Measurements from ENCODE around the gene MEGF8.

Gene MEGF8

DNA sequence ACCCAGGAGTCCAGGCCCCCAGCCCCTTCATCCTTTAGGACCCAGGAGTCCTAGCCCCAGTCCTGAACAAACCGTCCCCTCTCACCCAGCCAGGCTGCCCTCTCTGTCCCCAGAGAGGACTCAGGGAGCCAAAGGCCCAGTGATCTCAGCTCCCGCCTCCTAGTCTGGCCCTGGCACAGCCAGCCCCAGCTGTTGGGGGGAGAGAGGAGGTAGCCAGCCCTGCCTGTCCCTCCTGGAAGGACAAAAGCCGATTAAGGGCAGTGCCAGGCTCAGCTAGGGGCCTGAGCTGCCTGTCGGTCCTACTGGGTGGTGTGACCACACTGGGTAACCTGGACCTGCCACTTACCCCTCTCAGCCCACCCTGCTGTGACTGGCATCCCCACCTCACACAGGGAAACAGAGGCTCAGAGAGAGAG, 87.2 kb downstream of the MEGF8 start:
- DNase-seq (ENCODE audit: low read depth in 3 of 3): no peak

DNA sequence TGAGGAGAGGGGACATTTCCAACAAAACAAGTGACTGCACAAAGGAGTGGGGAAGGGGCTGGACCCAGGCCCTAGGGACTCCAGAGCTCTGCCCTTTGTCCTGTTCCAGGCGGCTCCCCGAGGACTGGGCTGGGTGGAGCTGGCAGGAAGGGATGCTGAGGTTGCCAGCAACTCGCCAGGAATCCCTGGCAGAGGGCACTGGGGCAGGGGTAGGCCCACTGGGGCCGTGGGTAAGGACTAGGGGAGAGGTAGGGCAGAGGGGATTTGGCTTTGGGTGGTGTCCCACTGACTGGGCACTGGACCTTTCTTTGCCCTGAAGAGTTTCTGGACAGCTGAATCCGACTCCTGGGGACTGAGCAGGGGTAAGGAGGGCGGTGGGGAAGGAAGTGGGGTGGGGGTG, 93.9 kb downstream of the MEGF8 start:
- DNase-seq (ENCODE audit: low read depth in 3 of 3): no peak

DNA sequence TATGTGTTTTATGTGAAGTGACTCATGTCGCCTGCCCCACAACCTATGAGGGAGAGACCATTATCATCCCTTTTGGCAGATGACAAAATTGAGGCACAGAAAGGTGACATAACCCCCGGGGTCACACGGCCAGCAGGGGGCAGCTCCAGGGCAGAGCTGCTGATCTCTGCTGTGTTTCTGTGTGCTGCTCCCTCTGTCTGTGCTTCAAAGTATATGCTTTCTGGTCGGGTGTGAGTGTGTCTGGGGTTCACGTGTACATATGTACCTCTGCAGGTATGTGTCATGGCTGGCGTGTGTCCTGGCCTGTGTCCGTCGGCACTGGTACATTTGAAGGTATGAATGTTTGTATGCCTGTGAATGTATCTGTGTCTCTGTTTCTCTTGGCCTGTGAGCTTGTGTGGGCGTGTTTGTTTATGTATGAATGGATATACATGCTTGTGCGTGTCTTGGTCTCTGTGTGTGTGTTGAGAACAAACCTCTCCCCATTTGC, 94.7 kb downstream of the MEGF8 start:
- peak; percentile 52 to 74 (median 58) for DNase-seq (ENCODE audit: low read depth in 3 of 3)

DNA sequence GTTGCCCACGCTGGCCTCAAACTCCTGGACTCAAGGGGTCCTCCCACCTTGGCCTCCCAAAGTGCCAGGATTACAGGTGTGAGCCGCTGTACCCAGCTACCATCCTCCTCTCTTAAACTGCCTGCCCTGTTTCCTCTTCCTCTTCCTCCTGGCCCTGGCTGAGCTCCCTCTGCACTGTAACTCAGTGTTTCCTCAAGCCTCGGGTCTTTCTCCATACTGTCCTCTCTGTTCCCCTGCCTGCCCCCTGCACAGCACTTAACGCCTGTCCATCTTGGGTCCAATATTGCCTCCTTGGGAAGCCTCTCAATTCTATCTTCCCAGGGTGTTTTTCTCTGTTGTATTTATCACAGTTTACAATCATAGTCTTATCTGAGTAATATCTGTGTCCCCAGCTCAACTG, 95.7 kb downstream of the MEGF8 start:
- DNase-seq (ENCODE audit: low read depth in 3 of 3): no peak

DNA sequence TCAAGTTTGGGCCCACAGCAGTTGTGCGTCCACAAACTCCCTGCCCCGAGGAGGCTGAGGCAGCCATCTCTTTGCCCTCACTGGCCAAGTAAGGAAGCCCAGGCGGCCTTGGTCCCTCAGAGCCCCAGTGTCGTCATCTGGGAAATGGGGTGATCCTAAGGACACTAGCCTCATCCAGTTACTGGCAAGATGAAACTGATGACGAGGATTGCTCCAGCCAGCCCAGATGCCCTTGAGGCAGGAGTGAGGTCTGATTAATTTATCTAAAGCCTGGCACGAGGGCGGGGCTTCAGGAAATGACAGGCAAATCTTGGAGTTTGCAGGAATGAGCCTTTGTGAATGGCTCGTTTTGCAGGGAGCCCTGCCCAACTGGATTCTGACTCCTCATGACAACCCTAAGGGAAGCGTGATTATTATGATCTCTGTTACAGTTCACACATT, 96.2 kb downstream of the MEGF8 start:
- DNase-seq (ENCODE audit: low read depth in 3 of 3): no peak

DNA sequence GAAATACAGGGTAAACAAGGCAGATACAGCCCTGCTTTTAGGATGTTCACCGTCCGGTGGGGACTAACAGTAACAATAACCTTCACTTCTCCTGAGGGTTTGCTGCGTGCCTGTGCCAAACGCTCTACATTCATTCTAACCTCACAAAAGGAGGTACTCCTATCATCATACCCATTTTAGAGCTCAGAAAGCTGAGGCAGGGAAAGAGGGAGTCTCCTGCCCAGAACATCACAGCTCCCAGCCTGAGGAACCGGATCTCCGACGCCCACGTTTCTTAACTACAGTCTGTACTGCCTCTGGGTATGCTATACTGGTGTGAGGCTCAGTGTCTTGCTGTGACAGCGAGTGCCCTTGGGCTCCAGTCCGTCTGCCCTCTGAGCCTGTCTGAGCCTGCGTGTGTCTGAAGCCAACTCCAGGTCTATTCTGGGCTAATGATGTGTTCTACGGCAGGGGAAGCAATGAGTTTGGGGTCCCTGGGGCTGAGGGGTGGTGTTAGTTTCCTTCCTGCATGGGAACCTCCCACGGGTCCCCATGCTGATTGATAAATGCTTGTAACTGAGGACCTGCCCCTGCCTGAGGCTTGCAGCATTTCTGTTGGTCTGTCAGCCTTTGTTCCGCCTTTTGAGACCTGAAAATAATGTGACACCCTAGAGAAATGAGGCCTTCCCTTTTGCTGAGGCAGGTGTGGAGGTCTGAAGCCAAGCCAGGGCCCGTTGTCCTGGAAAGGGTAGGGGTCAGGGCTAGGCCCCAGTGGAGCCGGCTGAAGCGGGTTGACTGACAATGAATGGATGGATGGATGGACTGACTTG, 96.9 kb downstream of the MEGF8 start:
- DNase-seq (ENCODE audit: low read depth in 3 of 3): no peak

DNA sequence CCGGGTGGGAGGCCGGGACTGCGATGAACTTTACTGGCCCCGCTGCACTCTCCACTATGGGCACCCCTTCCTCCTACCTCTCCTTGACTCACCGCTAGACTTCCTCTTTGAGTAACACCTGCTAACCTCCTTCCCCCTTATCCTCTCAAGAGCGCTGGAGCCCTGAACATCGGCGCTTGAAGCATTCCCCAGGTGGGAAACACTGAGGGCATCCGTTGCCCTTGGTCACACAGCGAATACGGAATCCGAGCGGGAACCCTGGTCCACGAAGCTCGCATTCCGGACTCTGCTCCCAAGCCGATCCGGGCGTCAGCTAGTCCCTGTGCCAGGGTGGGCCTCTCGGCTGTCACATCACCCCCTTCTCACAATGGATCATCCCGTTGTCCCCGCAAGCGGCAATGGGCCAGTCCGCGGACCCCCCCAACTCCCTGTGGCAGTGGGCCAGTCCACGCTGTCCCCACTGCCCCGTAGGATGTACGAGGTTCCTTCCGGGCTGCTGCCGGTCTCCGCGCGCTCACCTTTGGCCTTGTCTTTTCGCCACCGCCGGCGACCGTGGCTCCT, 97.5 kb downstream of the MEGF8 start:
- DNase-seq (ENCODE audit: low read depth in 3 of 3): peak; percentile 18 to 32 (median 19)

DNA sequence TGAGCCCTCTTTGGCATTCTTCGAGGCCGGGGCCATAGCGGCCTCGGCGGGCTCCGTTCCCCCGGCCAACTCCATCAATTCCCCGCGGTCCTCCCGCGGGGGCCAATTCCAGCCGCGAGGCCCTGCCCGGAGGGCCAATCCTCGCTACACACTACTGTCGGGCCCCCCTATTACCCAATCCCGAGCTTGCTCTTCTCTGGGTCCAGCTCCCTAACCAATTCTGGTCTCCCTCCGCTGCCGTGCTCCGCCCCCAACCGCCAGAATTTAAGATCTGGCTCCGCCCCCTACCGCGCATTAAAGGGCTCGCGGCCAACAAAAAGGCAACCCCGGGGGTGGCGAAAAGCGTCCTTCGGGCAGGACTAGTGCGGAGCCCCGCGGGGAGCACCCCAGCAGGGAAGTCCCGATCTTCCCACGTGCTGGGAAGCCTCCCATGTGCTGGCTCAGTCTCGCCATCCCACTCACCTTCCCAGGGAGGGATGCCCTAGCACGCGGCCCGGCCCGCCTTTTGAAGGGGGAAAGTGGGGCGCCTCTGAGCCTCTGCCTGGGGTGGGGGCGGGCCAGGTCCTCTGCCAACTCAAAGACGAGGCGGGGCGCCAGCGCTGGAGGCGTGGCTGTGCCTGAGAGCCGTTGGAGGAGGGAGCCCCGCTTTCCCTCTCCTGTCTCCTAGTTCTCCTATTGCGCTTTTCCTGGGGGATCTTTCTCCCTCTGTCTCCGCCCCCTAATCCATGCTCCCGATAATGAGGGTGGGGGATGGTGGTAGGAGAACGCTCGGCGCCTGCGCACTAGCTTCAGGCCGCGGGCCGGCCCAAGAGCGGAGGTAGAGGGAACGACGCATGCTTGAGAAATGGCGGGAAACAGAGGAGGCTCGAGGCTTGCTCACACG, 98.3 kb downstream of the MEGF8 start:
- DNase-seq (ENCODE audit: low read depth in 3 of 3): peak; percentile 85 to 93 (median 91)

DNA sequence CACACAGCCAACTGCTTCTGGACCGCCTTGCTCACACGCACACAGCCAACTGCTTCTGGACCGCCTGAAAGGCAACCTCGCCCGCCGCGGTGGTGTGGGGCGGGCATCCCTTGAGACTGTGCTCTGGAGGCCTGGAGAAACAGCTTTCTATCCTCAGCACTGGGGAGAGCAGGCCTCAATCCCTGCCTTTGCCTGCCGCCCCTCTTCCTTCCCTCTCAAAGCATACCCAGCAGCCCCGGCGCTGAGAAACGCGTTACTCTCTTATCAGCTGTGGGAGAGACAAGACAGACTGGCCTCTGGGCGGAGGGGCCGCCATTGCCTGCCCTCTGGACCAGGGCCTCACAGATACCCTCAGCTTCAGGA, 98.9 kb downstream of the MEGF8 start:
- DNase-seq (ENCODE audit: low read depth in 3 of 3): no peak

DNA sequence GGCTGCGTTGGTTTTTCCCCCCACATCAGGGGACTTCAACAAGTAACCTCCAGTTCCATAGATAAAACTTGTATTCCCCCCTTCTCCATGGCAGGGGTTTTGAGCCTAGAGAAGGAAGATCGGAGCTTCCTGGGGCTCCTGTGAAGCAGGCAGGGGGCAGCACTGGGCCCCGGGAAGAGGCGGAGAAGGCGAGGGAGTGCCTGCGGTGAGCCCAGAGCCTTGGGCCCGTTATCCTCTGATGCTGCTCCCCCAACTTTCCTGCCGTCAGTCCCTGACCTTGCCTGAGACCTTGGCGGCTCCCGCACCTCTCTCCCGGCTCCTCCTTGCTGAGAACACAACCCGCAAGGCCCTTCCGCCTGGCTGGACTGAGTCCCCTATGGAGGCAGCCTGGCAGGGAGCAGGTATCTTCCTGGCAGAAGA, 99.3 kb downstream of the MEGF8 start:
- no peak for DNase-seq (ENCODE audit: low read depth in 3 of 3)

DNA sequence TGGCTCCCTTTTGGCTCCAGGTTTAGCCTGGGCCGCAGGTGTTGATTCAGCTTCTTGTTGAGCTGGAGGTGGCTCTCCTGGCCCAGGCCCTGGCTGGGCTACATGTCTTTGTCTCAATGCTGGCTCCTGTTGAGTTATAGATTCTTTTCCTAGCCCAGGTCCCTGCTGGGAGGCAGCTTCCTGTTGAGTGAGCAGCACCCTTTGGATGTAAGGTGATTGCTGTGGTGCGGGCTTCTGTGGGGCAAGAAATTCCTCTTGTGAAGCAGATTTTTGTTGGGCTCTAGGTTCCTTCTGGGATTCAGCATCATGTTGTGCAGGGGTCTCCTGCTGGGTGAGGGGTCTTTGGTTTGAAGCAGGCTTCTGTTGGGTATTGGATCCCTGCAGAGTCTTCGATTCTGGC, 101.2 kb downstream of the MEGF8 start:
- DNase-seq (ENCODE audit: low read depth in 3 of 3): no peak

DNA sequence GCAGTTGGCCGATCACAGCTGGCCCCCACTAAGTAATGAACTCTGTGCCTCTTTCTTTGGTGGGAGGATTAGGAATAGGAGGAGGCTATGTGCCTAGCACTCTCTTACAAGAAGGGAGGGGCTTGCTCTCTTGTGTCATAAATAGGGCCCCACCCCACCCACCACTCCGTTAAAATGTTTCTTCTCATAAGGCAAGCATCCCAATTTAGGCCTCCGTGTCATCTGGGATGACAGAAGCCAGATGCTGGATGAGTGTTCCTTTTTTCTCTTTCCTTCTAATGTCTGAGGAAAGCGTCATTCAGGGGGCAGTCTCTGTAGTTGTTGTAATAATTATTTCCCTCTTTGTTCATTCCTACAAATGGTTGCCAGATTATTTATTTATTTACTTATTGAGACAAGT, 101.9 kb downstream of the MEGF8 start, which contains the start of gene LIPE:
LIPE (minus strand) TSS at position 76 of the 400 bp plus-strand sequence. CDS start 239 bp downstream, outside the sequence.
- DNase-seq (ENCODE audit: low read depth in 3 of 3): no peak
